ENCODE results near the gene ARHGDIA.
"Not testable (repeated sequence)": the region's sequence is repeated elsewhere in the genome, so short reads cannot be mapped to it uniquely, and the experiment has no call there.

The ARHGDIA gene

DNA sequence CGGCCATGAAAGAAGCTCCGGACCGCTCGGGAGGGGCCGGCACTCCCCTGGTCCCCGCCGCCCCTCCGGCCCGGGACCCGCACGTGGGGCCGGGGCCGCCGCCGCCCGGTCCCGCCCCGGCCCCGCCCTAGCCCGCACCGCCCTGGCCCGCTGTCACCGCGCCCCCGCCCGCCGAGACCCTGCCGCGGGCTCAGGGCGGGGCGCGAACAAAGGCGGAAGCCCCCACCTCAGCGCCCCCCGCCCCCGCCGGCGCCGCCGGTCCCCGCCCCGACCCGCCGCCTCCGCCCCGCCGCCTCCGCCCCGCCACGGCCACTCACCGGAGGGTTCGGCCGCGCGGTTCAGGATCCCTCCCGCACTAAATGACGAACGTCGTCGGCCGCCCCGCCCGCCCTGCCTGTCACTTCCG, at the start of gene ARHGDIA:
Gene ARHGDIA, minus strand, starts transcription at position 357 of the 406 bp plus-strand sequence. CDS start 1,407 bp downstream, outside the sequence.
- Histone ChIP-seq H3K4me1 (ENCODE audit: control insufficient read depth in 1 of 2, insufficient read depth in 2 of 2, low read length in 2 of 2) (peaks cover 0 to 52% of the 10 kb centered on the region in 2 donors), H3K4me3 (ENCODE audit: low read depth in 1 of 2, low read length in 2 of 2) (peak within 1 kb of the TSS; percentile 75 to 88), H3K9me3 (ENCODE audit: control insufficient read depth in 1 of 2, low read length in 2 of 2) (no peaks in the 10 kb centered on the region), H3K27me3 (ENCODE audit: low read depth, low read length) (no peaks in the 10 kb centered on the region), H3K27ac (ENCODE audit: low read length) (peak within 1 kb of the TSS; percentile 95), H3K36me3 (ENCODE audit: control insufficient read depth in 1 of 2, insufficient read depth in 2 of 2, low read length in 2 of 2) (peaks cover 0 to 16% of the 10 kb centered on the region in 2 donors)

DNA sequence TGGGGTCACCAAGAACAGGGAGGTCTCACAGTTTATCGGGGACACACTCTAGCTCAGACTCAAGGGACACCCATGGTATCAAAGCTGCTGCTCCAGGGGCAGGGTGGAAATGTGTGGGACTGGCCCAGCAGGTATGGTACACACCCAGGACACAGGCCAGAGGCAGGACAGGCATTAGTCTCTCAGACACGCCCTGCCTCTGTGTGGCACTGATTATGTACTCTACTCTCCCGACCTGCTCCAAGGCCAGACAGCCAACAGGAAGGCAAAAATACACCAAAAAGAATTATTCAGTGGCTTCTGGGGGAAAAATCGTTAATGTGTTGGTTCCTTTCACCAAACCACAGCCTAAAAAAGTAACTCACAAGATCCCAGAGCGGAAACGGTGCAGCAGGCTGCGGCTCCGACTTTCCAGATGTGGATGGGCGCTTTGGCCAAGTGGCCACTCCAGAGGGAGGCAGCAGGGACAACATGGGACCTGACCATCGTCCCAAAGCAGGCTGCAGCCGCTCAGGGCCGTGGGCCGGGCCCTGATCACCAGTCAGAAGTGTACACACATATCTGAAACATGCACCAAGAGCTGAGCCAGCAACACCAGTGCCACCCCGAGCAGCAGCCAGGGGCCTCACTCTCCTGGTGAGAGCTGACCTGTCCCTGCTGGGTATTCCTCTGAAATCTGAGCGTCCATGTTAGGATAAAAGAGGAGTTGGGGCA, 47.9 kb upstream of the ARHGDIA start:
- H3K27ac ChIP-seq (ENCODE audit: low read length) = peak overlapping the region; percentile 39
- no peaks in the 10 kb centered on the region for H3K9me3 ChIP-seq (ENCODE audit: control insufficient read depth in 1 of 2, low read length in 2 of 2)
- peaks cover 21 to 48% of the 10 kb centered on the region in 2 donors for H3K36me3 ChIP-seq (ENCODE audit: control insufficient read depth in 1 of 2, insufficient read depth in 2 of 2, low read length in 2 of 2)
- H3K4me1 ChIP-seq (ENCODE audit: control insufficient read depth in 1 of 2, insufficient read depth in 2 of 2, low read length in 2 of 2) = peaks cover 16 to 60% of the 10 kb centered on the region in 2 donors
- no peak overlapping the region for H3K4me3 ChIP-seq (ENCODE audit: low read depth in 1 of 2, low read length in 2 of 2)
- H3K27me3 ChIP-seq (ENCODE audit: low read depth, low read length) = no peaks in the 10 kb centered on the region

DNA sequence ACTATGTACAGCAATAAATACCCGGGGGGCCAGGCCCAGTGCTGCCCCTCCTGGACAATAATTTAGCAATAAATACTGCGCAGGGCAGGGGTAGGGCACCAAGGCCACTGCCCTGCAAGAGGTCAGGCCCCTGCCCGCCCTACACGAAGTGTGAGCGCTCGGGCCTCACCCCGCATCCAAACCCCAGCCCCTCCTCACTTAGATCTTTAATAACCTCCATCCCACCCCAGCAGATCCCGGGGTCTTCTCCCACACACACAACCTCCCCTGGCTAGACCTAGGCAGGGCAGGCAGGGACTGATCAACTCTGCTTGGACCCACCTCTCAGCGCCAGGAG, 47.2 kb upstream of the ARHGDIA start:
- peaks cover 12 to 53% of the 10 kb centered on the region in 2 donors for H3K4me1 ChIP-seq (ENCODE audit: control insufficient read depth in 1 of 2, insufficient read depth in 2 of 2, low read length in 2 of 2)
- H3K27me3 ChIP-seq (ENCODE audit: low read depth, low read length); H3K9me3 ChIP-seq (ENCODE audit: control insufficient read depth in 1 of 2, low read length in 2 of 2); H3K27ac ChIP-seq (ENCODE audit: low read length): not testable (repeated sequence)
- H3K36me3 ChIP-seq (ENCODE audit: control insufficient read depth in 1 of 2, insufficient read depth in 2 of 2, low read length in 2 of 2) = peaks cover 28 to 55% of the 10 kb centered on the region in 2 donors
- peak overlapping the region in 1 of 2 donors; percentile 80 for H3K4me3 ChIP-seq (ENCODE audit: low read depth in 1 of 2, low read length in 2 of 2)

DNA sequence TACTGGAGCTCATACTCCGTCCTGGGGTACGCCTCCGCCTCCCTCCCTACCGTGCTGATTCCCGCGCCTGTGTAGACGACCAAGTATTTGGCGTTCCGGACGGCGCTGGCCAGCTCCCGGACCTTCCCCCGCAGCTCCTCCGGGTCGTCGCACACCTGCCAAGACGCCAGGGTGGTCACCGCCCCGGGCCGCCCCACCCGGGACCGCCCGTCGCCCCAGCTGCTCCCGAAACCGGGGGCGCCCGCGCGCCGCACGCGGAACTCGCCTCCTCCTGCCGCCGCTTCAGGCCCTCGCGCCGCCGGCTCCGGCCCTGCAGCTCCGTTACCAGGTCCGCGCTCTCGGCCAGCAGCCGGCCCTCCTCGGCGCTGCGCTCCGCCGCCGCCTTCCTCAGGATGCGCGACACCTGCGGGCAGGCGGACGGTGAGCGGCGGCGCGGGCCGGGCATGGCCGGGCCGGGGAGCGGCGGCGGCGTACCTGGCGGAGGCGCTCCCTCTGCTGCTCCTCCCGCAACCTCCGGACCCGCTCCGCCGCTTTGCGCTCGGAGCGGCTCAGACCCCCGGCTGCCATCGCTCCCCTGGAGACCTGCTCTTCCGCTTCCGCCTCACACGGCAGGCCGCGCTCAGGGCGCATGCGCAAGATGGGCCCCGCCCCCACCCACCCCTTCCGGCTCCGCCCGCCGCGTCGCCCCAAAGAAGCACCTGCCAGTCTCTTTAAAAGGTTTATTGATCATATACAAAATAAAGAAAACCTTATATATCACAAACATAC, 46.6 kb upstream of the ARHGDIA start, which contains the start of gene SIRT7:
Gene SIRT7, minus strand, starts transcription at position 612 of the 768 bp plus-strand sequence. Its CDS starts 45 bp downstream, at position 567.
- Histone ChIP-seq H3K4me1 (ENCODE audit: control insufficient read depth in 1 of 2, insufficient read depth in 2 of 2, low read length in 2 of 2) (peaks cover 12 to 47% of the 10 kb centered on the region in 2 donors), H3K27me3 (ENCODE audit: low read depth, low read length) (no peaks in the 10 kb centered on the region), H3K9me3 (ENCODE audit: control insufficient read depth in 1 of 2, low read length in 2 of 2) (no peaks in the 10 kb centered on the region), H3K27ac (ENCODE audit: low read length) (peak within 1 kb of the TSS; percentile 39), H3K4me3 (ENCODE audit: low read depth in 1 of 2, low read length in 2 of 2) (peak within 1 kb of the TSS; percentile 72 to 80), H3K36me3 (ENCODE audit: control insufficient read depth in 1 of 2, insufficient read depth in 2 of 2, low read length in 2 of 2) (peaks cover 30 to 59% of the 10 kb centered on the region in 2 donors)

DNA sequence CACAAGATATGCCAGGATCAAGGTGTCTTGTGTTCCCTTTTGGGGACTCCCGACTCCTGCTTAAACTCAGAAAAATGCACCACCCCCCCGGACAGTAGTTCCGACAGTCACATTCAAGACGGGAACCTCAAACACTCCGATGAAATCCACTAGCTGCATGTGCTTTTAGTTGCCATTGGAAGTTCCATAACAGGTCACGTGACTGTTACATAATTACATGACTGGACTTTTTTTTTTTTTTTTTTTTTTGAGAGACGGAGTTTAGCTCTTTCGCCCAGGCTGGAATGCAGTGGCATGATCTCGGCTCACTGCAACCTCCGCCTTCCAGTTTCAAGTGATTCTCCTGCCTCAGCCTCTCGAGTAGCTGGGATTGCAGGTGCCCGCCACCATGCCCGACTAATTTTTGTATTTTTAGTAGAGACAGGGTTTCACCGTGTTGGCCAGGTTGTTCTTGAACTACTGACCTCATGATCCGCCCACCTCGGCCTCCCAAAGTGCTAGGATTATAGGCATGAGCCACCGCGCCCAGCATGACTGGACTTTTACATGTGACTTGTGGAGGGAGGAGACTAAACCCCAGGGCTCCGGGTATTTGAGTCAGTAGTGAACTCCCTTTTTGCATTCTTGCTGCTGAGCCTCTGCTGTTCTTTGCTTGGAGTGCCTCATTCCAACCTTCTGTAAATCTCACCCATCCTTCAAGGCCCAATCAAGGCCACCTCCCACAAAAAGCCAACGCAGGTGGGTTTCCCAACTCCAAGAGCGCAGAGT, 45.3 kb upstream of the ARHGDIA start:
- H3K27me3 ChIP-seq (ENCODE audit: low read depth, low read length) = no peaks in the 10 kb centered on the region
- H3K9me3 ChIP-seq (ENCODE audit: control insufficient read depth in 1 of 2, low read length in 2 of 2) = no peaks in the 10 kb centered on the region
- peaks cover 12 to 41% of the 10 kb centered on the region in 2 donors for H3K4me1 ChIP-seq (ENCODE audit: control insufficient read depth in 1 of 2, insufficient read depth in 2 of 2, low read length in 2 of 2)
- H3K27ac ChIP-seq (ENCODE audit: low read length) = peak overlapping the region; percentile 8
- peak overlapping the region in 1 of 2 donors; percentile 72 for H3K4me3 ChIP-seq (ENCODE audit: low read depth in 1 of 2, low read length in 2 of 2)
- peaks cover 30 to 55% of the 10 kb centered on the region in 2 donors for H3K36me3 ChIP-seq (ENCODE audit: control insufficient read depth in 1 of 2, insufficient read depth in 2 of 2, low read length in 2 of 2)

DNA sequence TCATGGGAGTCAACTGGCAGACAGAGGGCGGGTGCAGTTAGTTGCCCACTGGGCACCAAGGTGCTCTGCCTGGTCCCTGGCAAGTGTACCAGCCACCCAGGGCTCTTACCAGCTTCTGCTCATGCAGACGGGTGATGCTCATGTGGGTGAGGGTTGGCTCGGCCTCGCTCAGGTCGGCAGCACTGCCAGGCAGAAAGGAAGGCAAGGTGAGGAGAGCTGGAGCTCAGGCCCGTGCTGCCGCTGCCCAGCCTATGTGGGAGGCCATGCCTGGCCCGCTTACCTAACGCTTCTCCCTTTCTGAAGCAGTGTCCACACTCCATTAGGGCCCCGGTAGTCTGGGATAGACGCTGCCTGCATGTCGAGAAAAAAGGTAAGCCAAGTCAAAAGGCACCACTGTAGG, 44.2 kb upstream of the ARHGDIA start:
- peaks cover 30 to 44% of the 10 kb centered on the region in 2 donors for H3K36me3 ChIP-seq (ENCODE audit: control insufficient read depth in 1 of 2, insufficient read depth in 2 of 2, low read length in 2 of 2)
- H3K4me1 ChIP-seq (ENCODE audit: control insufficient read depth in 1 of 2, insufficient read depth in 2 of 2, low read length in 2 of 2) = peaks cover 12 to 39% of the 10 kb centered on the region in 2 donors
- H3K9me3 ChIP-seq (ENCODE audit: control insufficient read depth in 1 of 2, low read length in 2 of 2) = no peaks in the 10 kb centered on the region

DNA sequence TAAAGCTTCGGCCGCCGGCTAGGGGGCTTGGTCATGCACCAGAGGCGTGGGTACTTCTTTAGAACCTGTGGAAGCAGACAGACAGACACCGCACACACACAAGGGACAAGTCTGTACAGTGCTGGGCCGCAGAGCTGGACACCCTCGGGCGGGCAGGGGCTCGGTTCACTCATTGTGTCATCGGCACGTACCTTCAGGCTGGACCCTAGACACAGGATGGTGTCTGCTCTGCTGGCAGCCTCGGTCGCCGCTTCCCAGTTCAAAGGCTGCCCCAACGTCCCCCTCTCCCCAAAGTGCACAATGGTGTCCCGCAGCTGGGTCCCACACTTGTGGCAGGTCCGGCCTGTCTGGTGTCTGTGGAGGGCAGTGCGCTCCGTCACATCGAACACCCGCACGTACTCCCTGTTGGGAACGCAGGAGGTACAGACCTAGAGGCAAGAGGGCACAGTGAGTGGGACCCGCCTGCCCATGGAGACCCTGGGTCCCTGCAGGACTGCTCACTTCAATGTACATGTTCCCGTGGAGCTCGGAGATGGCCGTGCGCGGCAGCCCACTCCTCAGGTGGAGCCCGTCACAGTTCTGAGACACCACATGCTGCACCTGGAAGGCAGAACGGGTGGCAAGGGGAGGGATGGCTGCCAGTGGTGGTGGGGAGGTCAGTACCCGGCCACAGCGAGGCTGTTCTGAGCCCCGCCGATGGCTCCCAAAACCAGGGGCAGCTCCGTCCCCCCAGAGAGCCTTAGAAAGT, 43.1 kb upstream of the ARHGDIA start:
- Histone ChIP-seq H3K9me3 (ENCODE audit: control insufficient read depth in 1 of 2, low read length in 2 of 2) (no peaks in the 10 kb centered on the region), H3K27me3 (ENCODE audit: low read depth, low read length) (no peaks in the 10 kb centered on the region), H3K27ac (ENCODE audit: low read length) (no peak overlapping the region), H3K36me3 (ENCODE audit: control insufficient read depth in 1 of 2, insufficient read depth in 2 of 2, low read length in 2 of 2) (peaks cover 26 to 38% of the 10 kb centered on the region in 2 donors), H3K4me1 (ENCODE audit: control insufficient read depth in 1 of 2, insufficient read depth in 2 of 2, low read length in 2 of 2) (peaks cover 9 to 36% of the 10 kb centered on the region in 2 donors), H3K4me3 (ENCODE audit: low read depth in 1 of 2, low read length in 2 of 2) (no peak overlapping the region)

More for the DNA sequence above, 44.2 kb upstream of the ARHGDIA start:
- H3K27me3 ChIP-seq (ENCODE audit: low read depth, low read length) = no peaks in the 10 kb centered on the region
- no peak overlapping the region for H3K27ac ChIP-seq (ENCODE audit: low read length)
- H3K4me3 ChIP-seq (ENCODE audit: low read depth in 1 of 2, low read length in 2 of 2) = no peak overlapping the region

DNA sequence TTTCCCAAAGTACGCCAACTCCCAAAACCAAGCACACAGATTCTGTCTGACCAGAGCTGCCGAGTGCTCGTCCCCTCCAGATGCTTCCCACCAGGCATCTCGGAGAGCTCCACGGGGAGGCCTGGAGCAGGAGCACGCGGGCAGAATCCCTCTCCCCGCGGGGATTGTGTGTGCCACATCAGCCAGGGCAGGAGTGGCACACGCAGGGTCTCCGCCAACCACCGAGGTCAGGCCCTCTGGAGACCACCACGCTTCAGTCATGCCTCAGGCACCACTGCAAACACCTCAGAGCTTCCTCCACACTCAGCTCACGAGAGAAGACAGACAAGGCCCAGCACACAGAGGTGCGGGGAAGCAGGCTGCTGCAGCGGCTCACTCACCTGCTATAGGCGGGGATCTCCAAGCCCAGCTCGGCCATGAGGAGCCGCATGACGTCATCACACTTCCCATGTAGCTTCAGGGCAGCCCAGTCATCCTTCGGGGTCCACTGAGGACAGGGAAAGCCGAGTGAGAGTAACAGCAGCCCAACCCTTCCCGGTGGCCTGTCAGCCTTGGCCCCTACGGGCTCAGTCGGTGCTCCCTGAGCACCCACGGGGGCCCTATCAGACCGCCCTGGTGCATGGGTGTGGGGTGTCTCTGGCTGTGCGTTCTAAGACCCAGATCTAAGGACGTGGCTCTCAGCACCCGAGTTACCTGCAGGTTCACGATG, 42.4 kb upstream of the ARHGDIA start:
- Histone ChIP-seq H3K36me3 (ENCODE audit: control insufficient read depth in 1 of 2, insufficient read depth in 2 of 2, low read length in 2 of 2) (peaks cover 24 to 38% of the 10 kb centered on the region in 2 donors), H3K27ac (ENCODE audit: low read length) (no peak overlapping the region), H3K9me3 (ENCODE audit: control insufficient read depth in 1 of 2, low read length in 2 of 2) (no peaks in the 10 kb centered on the region), H3K4me3 (ENCODE audit: low read depth in 1 of 2, low read length in 2 of 2) (no peak overlapping the region), H3K27me3 (ENCODE audit: low read depth, low read length) (no peaks in the 10 kb centered on the region), H3K4me1 (ENCODE audit: control insufficient read depth in 1 of 2, insufficient read depth in 2 of 2, low read length in 2 of 2) (peaks cover 8 to 35% of the 10 kb centered on the region in 2 donors)

DNA sequence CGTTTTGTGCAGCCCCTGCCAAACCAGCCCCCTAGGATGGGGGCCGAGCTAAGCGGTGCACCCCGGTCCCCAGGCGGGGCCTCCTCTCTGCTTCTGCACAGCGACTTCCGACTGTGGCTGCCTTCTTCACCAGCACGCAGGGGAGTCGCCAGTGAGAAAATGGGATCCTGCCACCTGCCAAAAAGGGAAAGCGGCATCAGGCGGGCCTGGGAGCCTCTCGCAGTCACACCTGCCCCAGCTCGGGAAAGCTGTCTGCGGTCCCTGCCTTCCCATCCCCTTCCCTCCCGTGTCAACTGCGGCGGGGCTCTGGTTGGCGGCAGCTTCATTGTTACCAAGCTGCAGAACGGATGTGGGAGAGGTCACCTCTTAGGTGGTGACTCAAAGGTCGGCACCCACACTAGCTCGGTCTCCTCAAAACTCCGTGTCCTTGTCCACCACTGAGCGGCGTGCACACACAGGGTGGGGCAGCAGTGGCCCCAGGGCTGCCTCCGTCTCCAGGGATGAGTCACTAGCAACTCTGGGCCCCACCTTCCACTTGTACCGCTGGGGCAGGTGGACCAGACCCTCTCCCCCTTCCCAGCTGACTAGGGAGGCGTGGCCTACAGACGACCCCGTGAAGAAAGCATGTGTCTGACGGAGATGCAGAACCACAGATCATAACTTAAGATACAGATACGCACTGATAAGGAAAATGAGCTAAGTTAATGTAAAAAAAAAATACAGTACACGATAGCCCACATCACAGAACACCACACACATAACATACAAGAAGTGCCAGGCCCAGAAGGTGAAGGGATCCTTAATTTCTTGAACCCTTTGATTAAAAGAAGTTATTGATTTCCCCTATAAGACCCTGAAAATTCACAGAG, 41.5 kb upstream of the ARHGDIA start:
- Histone ChIP-seq H3K36me3 (ENCODE audit: control insufficient read depth in 1 of 2, insufficient read depth in 2 of 2, low read length in 2 of 2) (peaks cover 24 to 43% of the 10 kb centered on the region in 2 donors), H3K4me3 (ENCODE audit: low read depth in 1 of 2, low read length in 2 of 2) (no peak overlapping the region), H3K4me1 (ENCODE audit: control insufficient read depth in 1 of 2, insufficient read depth in 2 of 2, low read length in 2 of 2) (peaks cover 8 to 30% of the 10 kb centered on the region in 2 donors), H3K27ac (ENCODE audit: low read length) (no peak overlapping the region), H3K9me3 (ENCODE audit: control insufficient read depth in 1 of 2, low read length in 2 of 2) (no peaks in the 10 kb centered on the region), H3K27me3 (ENCODE audit: low read depth, low read length) (no peaks in the 10 kb centered on the region)

Data from muscle layer of duodenum (tissue), 2 donors.